Bronchial epithelial cell (primary cell): Measurements from ENCODE around the gene TTC39C. TPM values are rescaled to one million over a fixed set of nuclear protein-coding genes. Genes with fewer than 3 reads are reported as not detected.

Source experiments
- DNase-seq: peaks from one replicate; pipeline ENCODE4 v3.0.0-alpha.2; 2010; ENCODE audit warnings: low read depth
- FAIRE-seq: peaks from 2 replicates; lab custom pipeline; 2011; peaks lifted over from hg19 to GRCh38; lab: Jason Lieb, UNC
- H3K27me3 ChIP-seq: 2 replicates; pipeline ENCODE4 v1.5.1; 2011; ENCODE audit warnings: low read length; ENCODE audit not compliant: control insufficient read depth, insufficient read depth
- H3K36me3 ChIP-seq: 2 replicates; pipeline ENCODE4 v1.5.1; 2011; ENCODE audit warnings: low read length; ENCODE audit not compliant: control insufficient read depth, insufficient read depth
- H3K4me3 ChIP-seq: 2 replicates; pipeline ENCODE4 v1.5.1; 2011; ENCODE audit warnings: mild to moderate bottlenecking, low read depth, low read length, control low read depth
- CTCF ChIP-seq: IDR thresholded peaks from 2 replicates; pipeline ENCODE4 v1.5.1; 2011; ENCODE audit warnings: mild to moderate bottlenecking, moderate library complexity, low read length, control low read depth, inconsistent platforms; ENCODE audit not compliant: insufficient read depth, severe bottlenecking
- total RNA-seq: library from RNA; depleted of rRNA; stranded (reverse); fragments of >200 nt; gene quantifications from 2 replicates; pipeline ENCODE4 v1.2.1, GENCODE V29; 2014

The TTC39C gene
- total RNA-seq, 1 donor from 2014 or later, result 15.3 TPM

- DNase-seq, result no peak
- TF ChIP-seq CTCF, result no peak
- no peak overlapping the region for H3K4me3 ChIP-seq
- H3K36me3 ChIP-seq, result peaks cover 2% of the 10 kb centered on the region
- no peak for FAIRE-seq
- no peaks in the 10 kb centered on the region for H3K27me3 ChIP-seq
These were observed 143.3 kb downstream of the TTC39C start for GRCh38 chr18:24157855-24158254.

- peak; percentile 51 for DNase-seq
- TF ChIP-seq CTCF, result no peak
- peaks cover 2% of the 10 kb centered on the region for H3K36me3 ChIP-seq
These were observed 145.5 kb downstream of the TTC39C start for GRCh38 chr18:24160086-24160485.

GRCh38 chr18:24161304-24161703 lies 146.8 kb downstream of the TTC39C start:
- H3K36me3 ChIP-seq, result peaks cover 2% of the 10 kb centered on the region

More at GRCh38 chr18:24160086-24160485, 145.5 kb downstream of the TTC39C start:
- no peak for FAIRE-seq
- Histone ChIP-seq H3K27me3 (no peaks in the 10 kb centered on the region), H3K4me3 (no peak overlapping the region)

GRCh38 chr18:24168496-24168895 lies 153.9 kb downstream of the TTC39C start:
- no peak overlapping the region for H3K4me3 ChIP-seq
- TF ChIP-seq CTCF, result no peak
- FAIRE-seq, result no peak
- H3K36me3 ChIP-seq, result peaks cover 2% of the 10 kb centered on the region
- DNase-seq, result no peak
- H3K27me3 ChIP-seq, result no peaks in the 10 kb centered on the region

More at GRCh38 chr18:24161304-24161703, 146.8 kb downstream of the TTC39C start:
- DNase-seq (no peak), FAIRE-seq (no peak)
- no peak overlapping the region for H3K4me3 ChIP-seq
- H3K27me3 ChIP-seq, result no peaks in the 10 kb centered on the region
- TF ChIP-seq CTCF, result no peak

GRCh38 chr18:24170360-24170759 lies 155.8 kb downstream of the TTC39C start:
- no peaks in the 10 kb centered on the region for H3K27me3 ChIP-seq
- no peak for FAIRE-seq
- peaks cover 2% of the 10 kb centered on the region for H3K36me3 ChIP-seq
- no peak overlapping the region for H3K4me3 ChIP-seq
- no peak for DNase-seq
- TF ChIP-seq CTCF, result no peak

GRCh38 chr18:24173997-24174396 lies 159.4 kb downstream of the TTC39C start:
- DNase-seq, result peak; percentile 59
- Histone ChIP-seq H3K27me3 (no peaks in the 10 kb centered on the region), H3K36me3 (no peaks in the 10 kb centered on the region), H3K4me3 (no peak overlapping the region)
- no peak for FAIRE-seq
- TF ChIP-seq CTCF, result no peak
